ENCODE data around the gene SLC66A2. TPM values are rescaled to one million over a fixed set of nuclear protein-coding genes. Genes with fewer than 3 reads are reported as not detected.

The SLC66A2 gene
- polyA plus RNA-seq, 4 donors: 21.1 to 34.6 (median 30.0) TPM

GRCh38 chr18:79922971-79923411 lies 28.5 kb downstream of the SLC66A2 start:
- no peak for DNase-seq (ENCODE audit: low read depth in 4 of 4, low spot score in 2 of 4)

- DNase-seq (ENCODE audit: low read depth in 4 of 4, low spot score in 2 of 4): no peak
Measured at GRCh38 chr18:79921984-79922965, 29.2 kb downstream of the SLC66A2 start.

- no peak for DNase-seq (ENCODE audit: low read depth in 4 of 4, low spot score in 2 of 4)
Measured at GRCh38 chr18:79919089-79919488, 32.4 kb downstream of the SLC66A2 start.

- DNase-seq (ENCODE audit: low read depth in 4 of 4, low spot score in 2 of 4): no peak
Measured at GRCh38 chr18:79918615-79919011, 32.8 kb downstream of the SLC66A2 start.

GRCh38 chr18:79917853-79918614 lies 33.4 kb downstream of the SLC66A2 start:
- DNase-seq (ENCODE audit: low read depth in 4 of 4, low spot score in 2 of 4): no peak

GRCh38 chr18:79917169-79917852 lies 34.1 kb downstream of the SLC66A2 start:
- no peak for DNase-seq (ENCODE audit: low read depth in 4 of 4, low spot score in 2 of 4)

- DNase-seq (ENCODE audit: low read depth in 4 of 4, low spot score in 2 of 4): no peak
Measured at GRCh38 chr18:79916546-79917168, 34.8 kb downstream of the SLC66A2 start.

GRCh38 chr18:79916128-79916494 lies 35.3 kb downstream of the SLC66A2 start:
- DNase-seq (ENCODE audit: low read depth in 4 of 4, low spot score in 2 of 4): no peak

GRCh38 chr18:79915161-79916127 lies 36.0 kb downstream of the SLC66A2 start:
- no peak for DNase-seq (ENCODE audit: low read depth in 4 of 4, low spot score in 2 of 4)

- no peak for DNase-seq (ENCODE audit: low read depth in 4 of 4, low spot score in 2 of 4)
Measured at GRCh38 chr18:79914614-79915160, 36.8 kb downstream of the SLC66A2 start.

- no peak for DNase-seq (ENCODE audit: low read depth in 4 of 4, low spot score in 2 of 4)
Measured at GRCh38 chr18:79912994-79913831, 38.2 kb downstream of the SLC66A2 start.

- DNase-seq (ENCODE audit: low read depth in 4 of 4, low spot score in 2 of 4): no peak
Measured at GRCh38 chr18:79912409-79912991, 39.0 kb downstream of the SLC66A2 start.

GRCh38 chr18:79911344-79912270 lies 39.8 kb downstream of the SLC66A2 start:
- DNase-seq (ENCODE audit: low read depth in 4 of 4, low spot score in 2 of 4): no peak

- no peak for DNase-seq (ENCODE audit: low read depth in 4 of 4, low spot score in 2 of 4)
Measured at GRCh38 chr18:79910563-79911343, 40.7 kb downstream of the SLC66A2 start.

GRCh38 chr18:79906706-79907105 lies 44.7 kb downstream of the SLC66A2 start:
- DNase-seq (ENCODE audit: low read depth in 4 of 4, low spot score in 2 of 4): no peak

- no peak for DNase-seq (ENCODE audit: low read depth in 4 of 4, low spot score in 2 of 4)
Measured at GRCh38 chr18:79905993-79906392, 45.5 kb downstream of the SLC66A2 start.
